ENCODE measurements around the gene EPHB4. TPM values are rescaled to one million over a fixed set of nuclear protein-coding genes. Genes with fewer than 3 reads are reported as not detected.

EPHB4 gene
- total RNA-seq, 1 donor from 2014 or later, result 20.3 TPM

DNA sequence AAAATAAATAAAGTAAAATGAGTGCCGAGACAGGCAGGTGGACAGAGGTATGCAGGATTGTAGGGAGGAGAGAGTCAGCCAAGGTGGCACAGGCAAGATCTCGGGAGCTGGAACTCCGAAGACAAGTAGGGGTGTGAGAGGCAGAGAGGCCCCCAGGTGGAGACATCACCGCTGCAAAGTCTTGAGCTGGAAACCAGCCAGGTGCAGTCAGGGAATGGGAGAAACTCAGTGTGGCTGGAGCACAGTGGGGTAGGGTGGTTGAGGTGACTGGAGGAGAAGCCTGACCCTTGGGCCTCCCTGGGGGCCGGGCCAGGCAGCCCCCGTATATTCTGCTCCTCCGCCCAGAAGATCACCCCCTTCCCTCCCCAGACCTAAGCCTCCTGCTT, 4.2 kb downstream of the EPHB4 start:
- H3K4me3 ChIP-seq, result no peak overlapping the region
- no peak overlapping the region for H3K27ac ChIP-seq (replicated peaks)
- intact Hi-C loops (cut with micrococcal nuclease), result no loop called here
- TF ChIP-seq, protein P1, sequence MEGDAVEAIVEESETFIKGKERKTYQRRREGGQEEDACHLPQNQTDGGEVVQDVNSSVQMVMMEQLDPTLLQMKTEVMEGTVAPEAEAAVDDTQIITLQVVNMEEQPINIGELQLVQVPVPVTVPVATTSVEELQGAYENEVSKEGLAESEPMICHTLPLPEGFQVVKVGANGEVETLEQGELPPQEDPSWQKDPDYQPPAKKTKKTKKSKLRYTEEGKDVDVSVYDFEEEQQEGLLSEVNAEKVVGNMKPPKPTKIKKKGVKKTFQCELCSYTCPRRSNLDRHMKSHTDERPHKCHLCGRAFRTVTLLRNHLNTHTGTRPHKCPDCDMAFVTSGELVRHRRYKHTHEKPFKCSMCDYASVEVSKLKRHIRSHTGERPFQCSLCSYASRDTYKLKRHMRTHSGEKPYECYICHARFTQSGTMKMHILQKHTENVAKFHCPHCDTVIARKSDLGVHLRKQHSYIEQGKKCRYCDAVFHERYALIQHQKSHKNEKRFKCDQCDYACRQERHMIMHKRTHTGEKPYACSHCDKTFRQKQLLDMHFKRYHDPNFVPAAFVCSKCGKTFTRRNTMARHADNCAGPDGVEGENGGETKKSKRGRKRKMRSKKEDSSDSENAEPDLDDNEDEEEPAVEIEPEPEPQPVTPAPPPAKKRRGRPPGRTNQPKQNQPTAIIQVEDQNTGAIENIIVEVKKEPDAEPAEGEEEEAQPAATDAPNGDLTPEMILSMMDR (IDR thresholded peaks at IDR 0.05; ENCODE audit: borderline replicate concordance), result no peak
- H3K36me3 ChIP-seq, result peaks cover 62% of the 10 kb centered on the region
- no peak for DNase-seq
- H3K27me3 ChIP-seq (ENCODE audit: low read depth), result no peaks in the 10 kb centered on the region
- no peaks in the 10 kb centered on the region for H3K9me3 ChIP-seq (replicated peaks)
- peaks cover 32% of the 10 kb centered on the region for H3K4me1 ChIP-seq

DNA sequence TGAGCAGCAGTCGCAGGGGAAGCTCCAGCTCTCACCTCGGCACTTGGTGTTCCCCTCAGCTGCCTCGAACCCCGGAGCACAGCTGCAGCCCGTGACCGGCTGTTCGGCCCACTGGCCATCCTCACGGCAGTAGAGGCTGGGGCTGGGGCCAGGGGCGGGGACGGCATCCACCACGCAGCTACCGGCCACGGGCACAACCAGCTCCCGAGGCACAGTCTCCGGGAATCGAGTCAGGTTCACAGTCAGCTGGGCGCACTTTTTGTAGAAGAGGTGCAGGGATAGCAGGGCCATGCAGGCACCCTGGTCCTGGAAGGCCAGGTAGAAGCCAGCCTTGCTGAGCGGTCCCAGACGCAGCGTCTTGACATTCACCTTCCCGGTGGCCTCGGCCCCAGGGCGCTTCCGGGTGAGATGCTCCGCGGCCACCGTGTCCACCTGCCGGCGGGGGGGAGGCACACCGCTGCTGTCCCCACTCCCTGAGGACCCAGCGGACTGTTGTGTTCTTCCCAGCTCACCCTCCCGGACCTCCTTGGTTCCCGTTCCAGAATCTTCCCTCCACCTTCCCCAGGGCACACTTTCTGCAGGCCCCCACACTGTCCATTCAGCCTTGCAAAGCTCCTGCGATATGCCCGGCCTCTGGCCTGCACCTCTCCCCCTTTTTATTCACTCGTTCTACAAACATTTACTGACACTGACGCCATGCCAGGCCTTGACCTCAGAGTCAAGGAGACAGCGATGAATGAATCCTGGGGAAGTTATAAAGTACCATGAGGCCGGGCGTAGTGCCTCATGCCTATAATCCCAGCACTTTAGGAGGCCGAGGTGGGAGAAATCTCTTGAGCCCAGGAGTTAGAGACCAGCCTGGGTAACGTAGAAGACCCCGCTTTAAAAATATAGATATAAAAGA, 4.8 kb downstream of the EPHB4 start:
- H3K27ac ChIP-seq (replicated peaks), result no peak overlapping the region
- no peaks in the 10 kb centered on the region for H3K9me3 ChIP-seq (replicated peaks)
- TF ChIP-seq, protein P1 (IDR thresholded peaks at IDR 0.05; ENCODE audit: borderline replicate concordance), result no peak
- H3K4me3 ChIP-seq, result no peak overlapping the region
- H3K36me3 ChIP-seq, result peaks cover 64% of the 10 kb centered on the region
- intact Hi-C loops (cut with micrococcal nuclease), result no loop called here
- no peak for DNase-seq
- no peaks in the 10 kb centered on the region for H3K27me3 ChIP-seq (ENCODE audit: low read depth)
- H3K4me1 ChIP-seq, result peaks cover 25% of the 10 kb centered on the region

DNA sequence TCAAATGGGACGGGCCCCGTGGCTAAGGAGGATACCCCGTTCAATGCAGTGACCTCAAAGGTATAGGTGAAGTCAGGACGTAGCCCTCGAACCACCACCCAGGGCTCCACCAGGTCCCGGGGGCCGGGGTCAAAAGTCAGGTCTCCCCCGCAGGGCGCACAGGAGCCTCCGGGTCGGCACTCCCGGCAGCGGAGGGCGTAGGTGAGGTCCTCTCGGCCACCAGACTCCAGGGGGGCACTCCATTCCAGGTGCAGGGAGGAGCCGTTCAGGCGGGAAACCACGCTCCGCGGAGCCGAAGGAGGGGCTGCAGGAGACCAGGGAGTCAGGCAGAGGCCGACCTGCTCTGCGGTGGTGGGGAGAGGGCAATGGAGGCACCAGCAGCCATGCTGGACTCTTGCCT, 7.7 kb downstream of the EPHB4 start:
- Histone ChIP-seq H3K36me3 (peaks cover 91% of the 10 kb centered on the region), H3K27me3 (ENCODE audit: low read depth) (no peaks in the 10 kb centered on the region)
- intact Hi-C loops (cut with micrococcal nuclease), result no loop called here

DNA sequence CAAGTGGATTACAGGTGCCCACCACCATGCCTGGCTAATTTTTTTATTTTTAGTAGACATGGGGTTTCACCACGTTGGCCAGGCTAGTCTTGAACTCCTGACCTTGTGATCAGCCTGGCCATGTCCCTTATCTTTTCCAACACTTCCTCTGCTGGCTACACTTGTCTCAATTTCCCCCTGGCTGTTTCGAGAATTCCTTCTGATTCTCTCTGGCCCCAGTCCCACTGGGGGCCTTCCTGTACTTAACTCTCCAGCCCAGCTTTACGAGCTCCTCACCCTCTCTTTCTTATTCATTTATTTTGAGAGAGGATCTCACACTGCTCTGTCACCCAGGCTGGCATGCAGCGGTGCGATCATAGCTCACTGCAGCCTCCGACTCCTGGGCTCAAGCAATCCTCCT, 8.5 kb downstream of the EPHB4 start:
- intact Hi-C loops (cut with micrococcal nuclease), result no loop called here
- H3K27ac ChIP-seq (replicated peaks), result no peak overlapping the region

More for the DNA sequence above, 7.7 kb downstream of the EPHB4 start:
- no peak for DNase-seq
- TF ChIP-seq, protein P1 (IDR thresholded peaks at IDR 0.05; ENCODE audit: borderline replicate concordance), result no peak
- no peak overlapping the region for H3K27ac ChIP-seq (replicated peaks)
- H3K4me1 ChIP-seq, result peaks cover 11% of the 10 kb centered on the region
- no peaks in the 10 kb centered on the region for H3K9me3 ChIP-seq (replicated peaks)
- no peak overlapping the region for H3K4me3 ChIP-seq

DNA sequence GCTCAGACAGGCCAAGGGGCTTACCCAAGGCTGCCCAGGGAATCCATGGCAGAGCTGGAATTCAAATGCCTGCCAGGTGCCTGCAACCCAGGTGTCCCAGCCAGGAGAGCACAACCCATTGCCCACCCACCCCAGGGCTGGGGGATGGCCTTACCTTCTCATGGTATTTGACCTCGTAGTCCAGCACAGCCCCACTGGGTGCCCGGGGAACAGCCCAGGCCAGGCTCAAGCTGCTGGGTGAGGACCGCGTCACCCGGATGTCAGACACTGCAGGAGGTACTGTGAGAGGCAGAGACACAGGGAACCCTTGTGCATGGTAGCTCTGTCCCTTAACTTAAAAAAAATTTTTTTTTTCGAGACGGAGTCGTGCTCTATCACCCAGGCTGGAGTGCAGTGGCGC, 9.0 kb downstream of the EPHB4 start:
- intact Hi-C loops (cut with micrococcal nuclease), result no loop called here
- Histone ChIP-seq H3K27ac (replicated peaks) (no peak overlapping the region), H3K9me3 (replicated peaks) (no peaks in the 10 kb centered on the region), H3K27me3 (ENCODE audit: low read depth) (no peaks in the 10 kb centered on the region), H3K4me3 (no peak overlapping the region), H3K4me1 (no peaks in the 10 kb centered on the region), H3K36me3 (peaks cover 94% of the 10 kb centered on the region)
- TF ChIP-seq, protein P1 (IDR thresholded peaks at IDR 0.05; ENCODE audit: borderline replicate concordance), result no peak
- DNase-seq, result no peak

More for the DNA sequence above, 8.5 kb downstream of the EPHB4 start:
- no peak for DNase-seq
- Histone ChIP-seq H3K36me3 (peaks cover 94% of the 10 kb centered on the region), H3K9me3 (replicated peaks) (no peaks in the 10 kb centered on the region), H3K4me3 (no peak overlapping the region), H3K27me3 (ENCODE audit: low read depth) (no peaks in the 10 kb centered on the region), H3K4me1 (peaks cover 3% of the 10 kb centered on the region)
- TF ChIP-seq, protein P1 (IDR thresholded peaks at IDR 0.05; ENCODE audit: borderline replicate concordance), result no peak
